T-helper 1 cell (primary cell): ENCODE results near the gene TBC1D22A.
"Not testable (repeated sequence)": the region's sequence is repeated elsewhere in the genome, so short reads cannot be mapped to it uniquely, and the experiment has no call there.

ENCODE experiments used
- DNase-seq, 5 donors: peaks; one replicate each; pipeline ENCODE4 v3.0.0-alpha.2; 2012 to 2020

The TBC1D22A gene

GRCh38 chr22:46815559-46815895 lies 53.1 kb downstream of the TBC1D22A start:
- DNase-seq: no peak

- DNase-seq: no peak
These were observed 53.7 kb downstream of the TBC1D22A start for GRCh38 chr22:46815896-46816731.

DNA sequence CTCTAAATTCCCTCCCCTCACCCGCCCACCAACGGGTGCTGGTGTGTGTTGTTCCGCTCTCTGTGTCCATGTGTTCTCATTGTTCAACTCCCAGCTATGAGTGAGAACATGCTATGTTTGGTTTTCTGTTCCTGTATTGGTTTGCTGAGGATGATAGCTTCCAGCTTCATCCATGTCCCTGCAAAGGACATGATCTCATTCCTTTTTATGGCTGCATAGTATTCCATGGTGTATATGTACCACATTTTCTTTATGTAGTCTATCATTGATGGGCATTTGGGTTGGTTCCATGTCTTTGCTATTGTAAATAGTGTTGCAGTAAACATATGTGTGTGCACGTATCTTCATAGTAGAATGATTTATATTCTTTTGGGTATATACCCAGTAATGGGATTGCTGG lies 54.9 kb downstream of the TBC1D22A start:
- not testable (repeated sequence) for DNase-seq

- DNase-seq: no peak
These were observed 60.8 kb downstream of the TBC1D22A start for GRCh38 chr22:46823248-46823647.

DNA sequence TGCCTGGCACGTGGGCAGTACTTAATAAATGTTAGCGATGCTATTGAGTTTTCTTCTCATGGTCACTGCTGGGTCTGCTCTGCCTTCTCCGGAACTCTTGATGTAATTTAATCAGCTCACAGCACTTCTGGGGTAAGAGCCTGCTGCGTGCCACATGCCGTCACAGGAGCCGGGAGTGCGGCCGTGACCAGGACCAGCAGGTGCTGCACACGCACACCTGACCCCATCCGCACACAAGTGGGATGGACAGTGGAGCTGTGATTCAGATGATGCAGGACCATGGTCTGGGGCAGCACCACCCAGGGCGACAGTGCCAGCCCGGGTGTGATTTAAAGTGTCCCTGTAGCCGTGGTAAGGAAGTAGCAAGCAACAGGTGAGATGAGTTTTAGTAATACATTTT lies 61.2 kb downstream of the TBC1D22A start:
- DNase-seq: no peak

DNA sequence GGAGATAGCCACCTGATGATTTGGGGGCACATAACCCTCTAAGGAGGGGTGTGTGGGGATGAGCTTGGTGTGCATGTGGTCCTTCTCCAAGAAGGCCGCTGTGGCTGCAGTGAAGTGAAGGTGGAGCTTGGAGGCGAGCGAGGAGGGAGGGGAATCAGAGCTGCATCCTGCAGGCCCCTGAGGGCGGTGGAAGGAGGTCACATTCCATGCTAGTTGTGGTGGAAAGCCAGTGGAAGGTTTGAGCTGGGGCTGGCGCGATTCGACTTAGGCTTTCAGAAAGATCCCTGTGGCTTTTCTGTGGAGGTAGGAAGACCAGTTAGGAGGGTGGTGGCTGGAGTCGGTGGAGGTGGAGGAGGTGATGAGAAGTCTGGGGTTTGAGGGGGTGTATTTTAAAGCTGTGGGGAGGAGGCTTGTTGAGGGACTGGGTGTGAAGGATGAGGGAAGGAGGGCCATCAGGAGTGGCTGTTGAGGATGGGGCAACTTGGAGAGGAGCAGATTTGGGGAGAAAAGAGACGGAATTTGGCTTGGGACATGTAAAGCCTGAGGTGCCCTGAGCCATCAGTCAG lies 62.0 kb downstream of the TBC1D22A start:
- DNase-seq: no peak

DNA sequence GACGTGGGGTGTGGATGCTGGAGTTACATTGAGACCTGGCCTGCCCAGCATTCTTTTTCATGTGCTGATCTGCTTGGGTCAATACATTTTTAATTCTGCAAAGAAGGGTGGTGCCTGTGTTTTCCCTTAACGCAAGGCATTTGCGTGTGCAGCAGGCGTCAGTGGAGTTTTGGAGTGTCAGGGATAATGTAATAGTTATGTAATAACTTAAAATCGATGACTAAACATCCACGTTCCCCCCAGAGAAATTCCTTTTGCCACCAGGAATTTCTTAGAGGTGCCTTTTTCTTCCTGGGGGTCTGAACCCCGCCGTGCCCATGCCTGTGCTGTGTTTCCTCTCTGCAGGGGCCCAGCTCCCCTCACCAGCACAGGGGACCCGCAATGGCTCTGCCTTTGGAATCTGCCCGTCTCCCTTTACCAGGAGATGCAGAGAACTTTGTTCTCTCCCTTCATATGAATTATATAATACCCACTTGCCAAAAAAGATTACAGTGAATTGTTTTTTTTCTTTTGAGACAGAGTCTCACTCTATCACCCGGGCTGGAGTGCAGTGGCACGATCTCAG lies 62.6 kb downstream of the TBC1D22A start:
- DNase-seq: no peak

- no peak for DNase-seq
These were observed 64.1 kb downstream of the TBC1D22A start for GRCh38 chr22:46826438-46827135.

DNA sequence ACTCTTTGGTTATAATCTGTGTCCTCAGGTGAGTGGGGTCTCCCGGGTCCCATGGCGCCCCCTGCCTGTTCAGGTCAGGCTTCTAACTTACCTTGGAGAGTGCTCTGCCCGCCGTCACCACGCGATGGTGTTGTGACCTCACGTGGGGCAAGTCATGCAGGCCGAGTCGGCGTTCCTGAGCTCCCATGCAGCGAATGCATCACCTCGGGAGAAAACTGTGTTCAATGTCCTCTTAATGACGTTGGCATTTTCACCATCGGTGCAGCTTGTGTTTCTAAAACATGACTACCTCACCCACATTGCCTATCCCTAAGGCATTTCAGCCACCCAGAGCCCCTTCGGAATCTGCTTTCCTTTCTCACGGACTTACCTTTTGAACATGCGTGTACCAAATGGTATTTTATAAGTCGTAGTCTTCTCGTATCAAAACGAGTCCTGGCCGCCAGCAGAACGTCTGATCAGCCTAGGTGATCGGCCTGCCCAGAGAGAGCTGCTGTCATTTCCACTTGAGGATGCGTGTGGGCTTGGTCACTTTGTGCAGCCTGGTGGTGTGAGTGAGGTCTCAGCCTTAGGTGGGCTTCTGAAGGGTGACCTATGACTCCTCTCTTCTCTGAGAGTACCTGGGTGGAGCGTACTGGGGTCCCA lies 64.8 kb downstream of the TBC1D22A start:
- DNase-seq: no peak

GRCh38 chr22:46827781-46828180 lies 65.3 kb downstream of the TBC1D22A start:
- DNase-seq: no peak

GRCh38 chr22:46828323-46828900 lies 66.0 kb downstream of the TBC1D22A start:
- no peak for DNase-seq

DNA sequence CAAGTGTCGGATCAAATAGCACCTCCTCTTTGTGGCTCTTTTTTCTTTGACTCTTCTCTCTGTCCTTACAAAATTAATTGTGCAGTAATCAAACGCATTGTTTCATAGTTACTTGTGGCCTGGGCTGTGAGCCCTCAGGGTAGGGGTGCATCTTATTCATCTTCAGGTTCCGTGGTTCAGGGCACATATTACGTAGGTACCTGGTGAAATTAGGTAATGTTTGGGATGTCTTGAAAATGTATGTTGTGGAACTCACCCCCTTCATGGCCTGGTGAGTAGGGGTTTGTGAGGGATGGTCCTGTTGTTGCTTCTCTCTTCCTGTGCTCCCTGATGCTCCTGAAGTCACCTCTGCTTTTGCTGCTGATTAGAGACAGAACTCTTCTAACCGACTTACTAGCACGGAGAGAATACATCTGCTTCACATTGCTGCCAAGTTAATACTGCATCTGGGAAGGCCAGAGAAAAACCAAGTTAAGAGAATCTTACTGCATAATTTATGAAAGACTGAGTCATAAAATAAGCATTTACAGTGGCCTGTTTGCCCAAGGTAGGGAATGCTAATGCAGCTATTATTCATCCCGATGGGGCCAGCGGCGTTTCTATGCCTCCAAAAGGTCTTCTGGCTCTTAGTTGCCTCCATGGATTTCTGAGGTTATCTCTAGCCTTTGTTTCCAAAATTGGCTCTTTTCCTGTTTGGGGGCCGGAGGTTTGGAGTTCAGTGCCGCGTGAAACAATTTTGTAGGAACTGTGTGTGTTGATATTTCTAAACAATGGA lies 66.9 kb downstream of the TBC1D22A start:
- DNase-seq: no peak

DNA sequence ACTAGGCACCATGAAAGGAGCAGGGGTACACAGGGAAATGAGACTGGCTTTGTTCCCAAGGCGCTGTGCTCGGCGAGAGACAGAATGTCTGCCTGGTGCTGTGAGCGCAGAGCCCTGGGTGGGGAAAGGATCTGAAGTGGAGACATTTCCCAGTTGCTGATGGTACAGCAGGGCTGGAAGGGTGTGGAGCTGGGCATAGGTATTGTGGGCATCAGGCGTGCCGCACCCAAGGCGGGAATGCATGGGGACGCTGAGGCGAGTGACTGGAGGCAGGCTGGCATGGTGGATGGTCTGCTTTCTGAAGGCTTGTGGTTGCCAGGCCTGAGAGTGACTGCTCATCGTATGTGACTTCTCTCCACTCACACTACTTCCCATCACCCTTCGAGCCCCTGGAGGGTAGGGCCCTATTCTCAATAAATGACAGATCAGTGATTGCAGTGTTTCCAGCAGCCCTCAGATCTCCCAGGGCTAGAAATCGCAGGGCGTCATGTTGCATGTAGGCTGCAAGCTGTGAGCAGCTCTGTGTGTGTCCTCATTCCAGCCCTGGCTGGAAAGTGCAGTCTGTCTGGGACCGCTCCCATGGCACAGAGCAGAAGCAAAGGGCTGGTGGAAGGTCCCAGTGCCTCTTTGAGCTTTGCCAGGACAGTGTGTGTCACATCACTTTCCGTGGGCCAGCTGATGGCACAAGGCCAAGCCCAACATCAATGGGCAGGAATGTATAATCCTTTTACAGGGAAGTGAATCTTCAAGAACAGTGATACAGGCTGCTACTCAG lies 67.7 kb downstream of the TBC1D22A start:
- DNase-seq: no peak

DNA sequence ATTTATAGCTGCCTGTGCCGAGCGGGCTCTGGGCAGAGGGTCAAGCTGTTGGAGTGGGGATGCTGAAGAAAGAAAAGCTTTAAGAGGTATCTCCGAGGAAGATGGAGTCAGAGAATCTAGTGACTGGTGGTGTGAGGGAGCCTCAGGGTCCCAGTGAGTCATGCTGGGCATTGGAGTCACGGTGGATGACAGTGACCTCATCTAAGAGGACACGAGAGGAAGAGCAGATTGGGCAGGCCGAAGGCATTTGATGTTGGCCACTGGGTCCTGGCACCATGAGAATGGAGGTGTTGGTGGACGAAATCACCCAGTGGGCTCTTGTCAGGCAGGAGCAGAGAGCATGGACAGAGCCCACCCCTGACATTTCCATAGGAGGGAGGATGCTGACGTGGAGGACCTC lies 68.4 kb downstream of the TBC1D22A start:
- DNase-seq: no peak

DNA sequence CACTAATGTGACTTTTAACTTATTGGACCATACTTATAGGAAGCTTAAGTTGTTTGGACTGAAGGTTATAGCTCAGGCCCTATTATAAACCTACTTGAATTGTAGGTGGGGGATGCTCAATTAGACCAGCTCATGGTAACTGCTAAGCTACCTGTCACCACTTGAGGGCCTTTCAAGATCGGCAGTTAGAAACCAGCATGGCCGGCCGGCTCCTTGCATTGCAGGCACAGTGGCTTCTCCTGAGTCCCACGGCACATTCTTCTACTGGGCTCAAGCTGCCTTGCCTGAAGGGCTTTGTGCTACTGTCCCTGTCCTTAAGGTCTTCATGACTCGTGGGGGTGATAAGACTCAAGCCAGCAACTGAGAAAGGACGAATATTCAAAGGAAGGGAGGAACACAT lies 70.8 kb downstream of the TBC1D22A start:
- DNase-seq: no peak

DNA sequence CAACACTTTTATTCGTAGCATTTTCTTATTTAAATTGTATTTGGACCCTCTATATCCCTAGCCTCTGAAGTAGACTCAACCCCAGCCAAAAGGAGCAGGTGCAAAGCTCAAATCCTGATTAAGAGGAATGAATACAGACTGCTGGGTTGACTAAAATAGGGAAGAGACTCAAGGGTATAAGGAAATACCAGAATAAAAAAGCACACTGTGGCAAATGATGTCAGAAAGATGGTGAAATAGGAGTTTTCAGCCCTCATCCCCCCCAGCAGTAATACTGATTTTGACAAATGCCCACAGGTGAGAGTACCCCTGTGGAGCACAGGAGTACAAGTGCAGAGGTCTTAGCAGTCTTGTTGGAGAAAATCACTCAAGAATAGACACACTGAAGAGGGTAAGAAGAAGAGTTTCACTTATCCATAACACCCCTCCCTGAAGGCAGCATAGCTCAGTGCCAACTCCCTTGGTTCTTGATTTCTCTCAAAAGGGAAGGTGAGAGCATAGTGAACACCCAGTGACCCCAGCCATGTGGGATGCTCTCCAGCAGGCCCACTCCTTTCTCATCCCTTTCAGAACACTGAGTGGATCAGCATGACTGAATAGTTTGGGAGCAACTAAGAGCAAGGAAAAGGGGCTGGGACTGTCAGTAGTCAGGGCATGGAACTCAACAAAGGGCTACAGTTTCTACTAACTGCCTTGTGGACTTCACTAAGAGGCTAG lies 71.7 kb downstream of the TBC1D22A start:
- DNase-seq: no peak

- no peak for DNase-seq
These were observed 72.8 kb downstream of the TBC1D22A start for GRCh38 chr22:46835288-46835687.

- no peak for DNase-seq
These were observed 73.2 kb downstream of the TBC1D22A start for GRCh38 chr22:46835693-46836092.

GRCh38 chr22:46841522-46841921 lies 79.1 kb downstream of the TBC1D22A start:
- no peak for DNase-seq

- no peak for DNase-seq
These were observed 80.2 kb downstream of the TBC1D22A start for GRCh38 chr22:46842606-46843005.
